ENCODE results near the gene RALGDS.

The RALGDS gene

DNA sequence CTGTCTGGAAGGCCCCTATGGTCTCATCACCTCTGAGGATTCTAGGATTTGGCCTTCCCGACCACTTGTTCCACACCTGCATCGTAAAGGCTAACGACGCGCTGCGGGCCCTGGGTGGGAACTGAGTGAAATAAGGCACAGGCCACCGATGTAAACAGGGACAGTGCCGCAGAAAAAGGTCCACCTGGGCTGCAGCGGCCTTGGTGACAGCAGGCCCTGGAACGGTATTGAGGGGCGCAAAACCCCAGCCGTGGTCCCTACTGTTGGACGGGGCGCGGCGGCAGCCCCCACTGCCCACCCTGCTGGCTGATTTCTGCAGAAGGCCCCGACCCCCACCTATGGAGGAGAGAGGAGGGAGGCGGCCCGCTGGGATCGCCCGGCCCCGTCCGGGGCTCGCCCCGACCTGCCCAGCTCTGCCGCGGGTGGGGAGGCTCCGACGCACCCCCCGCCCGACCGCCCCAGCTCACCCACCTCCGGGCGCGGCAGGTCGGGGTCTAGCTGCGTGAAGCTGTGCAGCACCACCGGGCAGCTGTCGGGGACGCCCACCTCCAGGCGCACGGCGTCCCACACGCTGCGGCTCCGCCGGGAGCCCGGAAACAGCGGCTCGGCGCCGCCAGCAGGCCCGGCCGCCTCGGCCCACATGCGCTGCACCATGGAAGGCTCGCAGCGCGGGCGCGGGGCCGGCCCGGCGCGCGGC is 391 bp downstream of the RALGDS start:
- DNase-seq (ENCODE audit: low read depth, low spot score) = no peak

GRCh38 chr9:133119846-133120500 is 1.1 kb downstream of the RALGDS start:
- DNase-seq (ENCODE audit: low read depth, low spot score) = no peak

DNA sequence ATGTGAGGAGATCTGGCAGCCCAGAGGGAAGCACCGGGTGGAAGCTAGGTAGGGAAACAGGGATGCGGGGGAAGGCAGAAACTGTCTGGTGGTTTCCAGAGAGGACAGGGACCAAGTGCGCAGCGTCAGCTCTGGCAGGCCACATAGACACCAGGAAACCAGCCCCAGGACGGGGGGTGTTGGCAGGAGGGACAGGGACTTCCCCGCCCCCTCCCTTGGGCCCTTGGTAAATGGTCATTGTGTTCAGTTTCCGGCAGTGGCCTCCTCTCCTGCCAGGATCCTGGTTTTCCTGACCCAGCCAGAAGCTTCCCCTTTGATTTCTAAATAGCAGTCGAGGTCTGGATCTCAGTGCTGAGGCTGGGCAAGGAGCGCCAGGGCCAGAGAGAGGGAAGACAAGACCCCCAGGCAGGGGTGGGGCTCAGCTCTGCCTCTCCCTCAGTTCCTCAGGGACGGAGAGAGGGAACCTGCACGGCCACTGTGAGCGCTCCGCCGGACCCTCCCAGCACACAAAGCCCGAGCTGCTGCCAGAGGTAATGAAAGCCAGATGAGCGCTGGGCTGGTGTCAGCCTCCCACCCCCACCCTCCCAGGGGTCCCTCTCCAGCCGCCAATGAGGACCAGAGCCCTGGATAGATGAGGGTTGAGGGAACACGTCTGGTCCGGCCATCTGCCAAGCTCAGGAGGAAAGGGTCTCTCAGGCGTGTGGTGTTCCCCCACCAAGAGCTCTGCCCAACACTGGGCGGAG is 1.8 kb downstream of the RALGDS start:
- DNase-seq (ENCODE audit: low read depth, low spot score) = no peak

DNA sequence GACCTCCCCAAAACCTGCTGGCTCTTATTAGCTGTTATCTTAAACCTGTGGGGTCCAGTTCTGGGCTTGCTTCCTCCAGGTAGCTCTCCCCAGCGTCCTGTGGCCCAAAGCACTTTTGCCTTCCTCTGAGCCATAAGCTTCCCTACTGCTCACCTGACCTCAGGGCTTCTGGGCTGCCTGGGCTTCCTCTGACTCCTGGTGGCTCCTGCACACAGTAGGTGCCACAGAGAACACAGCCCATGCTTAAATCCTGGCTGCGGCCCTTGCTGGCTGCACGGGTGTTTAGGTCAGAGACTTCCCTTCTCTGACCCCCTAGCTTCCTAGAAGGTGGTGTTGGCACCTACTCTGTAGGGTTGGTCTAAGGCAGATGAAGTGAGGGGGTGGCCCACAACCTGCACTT is 2.5 kb downstream of the RALGDS start:
- DNase-seq (ENCODE audit: low read depth, low spot score) = no peak

DNA sequence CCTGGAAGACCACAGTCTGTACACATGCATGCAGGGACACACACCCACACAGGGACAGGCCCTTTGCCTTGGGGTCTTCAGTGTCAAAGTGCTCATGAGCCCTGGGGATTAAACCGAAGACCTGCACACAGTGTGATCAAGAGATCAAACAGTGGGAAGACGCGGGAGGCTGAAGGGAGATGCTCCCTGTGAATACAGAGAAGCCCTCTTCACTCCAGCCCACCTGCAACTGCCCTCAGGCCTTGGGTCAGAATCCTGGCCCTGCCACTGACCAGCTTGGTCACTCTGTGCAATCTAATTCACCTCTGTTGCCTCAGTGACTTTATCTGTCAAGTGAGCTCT is 2.9 kb downstream of the RALGDS start:
- no peak for DNase-seq (ENCODE audit: low read depth, low spot score)

GRCh38 chr9:133117271-133118178 is 3.5 kb downstream of the RALGDS start:
- DNase-seq (ENCODE audit: low read depth, low spot score) = no peak

DNA sequence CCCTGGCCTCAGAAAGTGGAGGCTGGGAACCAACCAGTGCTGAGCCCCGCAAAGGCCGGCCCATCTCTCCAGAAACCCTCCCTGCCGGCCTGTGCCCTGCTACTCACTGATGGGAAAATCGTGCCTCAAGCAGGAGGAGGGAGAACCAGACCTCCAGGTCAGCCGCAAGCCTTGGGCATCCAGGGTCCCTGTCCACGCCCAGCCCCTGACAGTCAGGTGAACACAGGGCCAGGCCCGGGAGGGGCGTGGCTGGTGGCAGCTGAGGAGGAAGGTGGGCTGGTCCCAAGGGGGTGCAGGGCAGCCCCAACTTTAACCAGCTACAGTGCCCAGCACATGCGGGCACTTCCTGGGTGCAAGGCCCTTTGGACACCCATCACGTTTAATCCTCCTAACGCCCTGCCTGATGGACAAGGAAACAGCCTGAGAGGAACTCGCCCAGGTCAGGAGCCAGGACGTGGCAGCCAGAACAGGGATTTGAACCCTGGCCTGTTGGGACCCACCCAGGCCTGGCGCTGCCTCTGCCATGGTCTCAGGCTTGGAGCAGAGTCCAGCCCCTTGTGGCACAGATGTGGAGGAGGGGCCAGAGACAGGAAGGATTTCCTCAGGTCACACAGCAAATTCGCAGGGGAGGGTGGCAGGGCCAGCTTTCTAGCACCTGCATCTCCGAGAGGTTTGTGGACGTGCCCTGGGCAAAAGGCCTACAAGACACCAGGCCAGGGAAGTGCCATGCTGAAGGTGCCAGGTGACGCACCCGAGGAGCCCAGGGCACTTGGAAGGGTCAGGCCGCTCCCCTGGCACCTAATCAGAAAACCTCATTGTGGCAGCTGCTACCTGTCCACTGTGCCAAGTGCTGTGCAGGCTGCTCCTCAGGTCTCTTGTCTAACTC is 4.5 kb downstream of the RALGDS start:
- no peak for DNase-seq (ENCODE audit: low read depth, low spot score)

DNA sequence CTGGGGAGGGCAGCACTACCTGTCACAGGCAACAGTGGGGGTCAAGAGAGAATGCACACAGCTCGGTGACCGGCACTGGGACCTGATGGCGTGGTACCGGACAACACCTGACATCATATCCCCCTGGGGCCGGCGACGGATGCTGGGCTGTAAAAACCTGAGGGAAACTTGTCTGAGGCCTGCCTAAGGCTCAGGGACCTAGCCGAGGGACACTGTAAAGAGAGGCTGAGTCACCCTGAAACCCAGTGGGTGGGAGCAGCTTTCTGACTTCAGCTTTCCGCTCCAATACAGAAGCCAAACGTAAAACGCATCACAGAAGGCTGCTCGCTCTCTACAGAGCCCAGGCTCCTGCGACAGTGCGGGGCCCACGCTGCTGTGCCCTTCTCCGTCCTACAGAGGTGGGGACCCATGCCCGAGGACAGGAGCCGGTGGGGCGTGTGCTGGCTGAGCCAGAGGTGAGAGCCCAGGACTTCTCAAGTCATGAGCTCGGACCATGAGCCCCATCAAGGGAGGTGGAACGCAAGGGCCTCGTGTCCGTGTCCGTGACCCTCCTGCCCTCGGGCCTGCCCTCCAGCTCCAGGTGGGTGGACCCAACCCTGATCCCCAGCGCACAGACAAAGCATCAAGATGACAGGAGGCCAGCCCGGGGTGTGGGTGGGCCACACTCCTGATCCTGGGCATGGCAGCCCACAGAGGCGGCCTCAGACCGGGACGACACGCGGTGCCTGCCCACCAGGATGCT is 5.3 kb downstream of the RALGDS start:
- DNase-seq (ENCODE audit: low read depth, low spot score) = peak; percentile 46

GRCh38 chr9:133114886-133115603 is 6.0 kb downstream of the RALGDS start:
- DNase-seq (ENCODE audit: low read depth, low spot score) = no peak

DNA sequence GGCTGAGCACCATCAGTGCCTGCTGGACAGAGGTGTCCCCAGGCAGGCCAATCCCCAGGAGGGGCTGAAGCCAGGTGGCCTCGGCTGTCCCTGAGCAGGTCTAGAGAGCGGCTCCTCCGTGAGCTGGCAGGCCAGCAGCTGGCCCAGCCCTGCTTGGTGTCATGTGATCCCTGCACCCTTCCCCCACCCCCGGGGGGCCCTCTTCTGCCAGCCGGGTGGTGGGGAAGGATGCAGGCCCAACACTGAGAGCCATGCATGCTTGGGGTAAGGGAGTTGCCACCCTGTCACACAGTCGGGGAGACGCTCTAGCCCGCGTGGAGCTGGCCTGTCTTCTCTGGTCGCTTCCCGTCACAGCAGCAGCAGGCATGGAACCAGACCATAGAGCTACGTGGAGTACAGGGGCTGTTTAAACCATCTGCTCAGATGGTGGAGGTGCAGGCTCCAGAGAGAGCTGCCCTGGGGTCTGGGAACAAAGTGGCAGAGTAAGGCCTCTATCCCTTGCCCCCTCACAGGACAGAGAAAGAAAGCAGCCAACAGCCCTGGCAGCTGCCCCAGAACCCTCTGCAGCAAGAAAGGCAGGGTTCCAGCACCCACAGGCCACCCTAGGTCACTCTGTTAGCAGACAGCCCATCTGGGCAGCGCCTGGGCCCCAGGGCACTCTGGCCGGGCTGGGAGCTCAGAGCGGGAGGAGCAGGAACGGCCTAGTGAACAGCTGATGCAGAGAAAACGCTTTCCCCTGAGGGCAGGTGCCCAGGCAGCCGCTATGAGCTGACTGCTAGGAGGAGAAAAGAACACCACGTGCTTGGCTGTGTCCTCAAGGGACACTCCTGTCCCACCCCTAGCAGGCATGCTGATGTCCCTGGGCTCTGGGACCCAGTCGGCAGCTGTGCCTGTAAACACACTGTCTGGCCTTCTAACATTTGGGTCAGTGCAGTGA is 6.8 kb downstream of the RALGDS start:
- no peak for DNase-seq (ENCODE audit: low read depth, low spot score)

DNA sequence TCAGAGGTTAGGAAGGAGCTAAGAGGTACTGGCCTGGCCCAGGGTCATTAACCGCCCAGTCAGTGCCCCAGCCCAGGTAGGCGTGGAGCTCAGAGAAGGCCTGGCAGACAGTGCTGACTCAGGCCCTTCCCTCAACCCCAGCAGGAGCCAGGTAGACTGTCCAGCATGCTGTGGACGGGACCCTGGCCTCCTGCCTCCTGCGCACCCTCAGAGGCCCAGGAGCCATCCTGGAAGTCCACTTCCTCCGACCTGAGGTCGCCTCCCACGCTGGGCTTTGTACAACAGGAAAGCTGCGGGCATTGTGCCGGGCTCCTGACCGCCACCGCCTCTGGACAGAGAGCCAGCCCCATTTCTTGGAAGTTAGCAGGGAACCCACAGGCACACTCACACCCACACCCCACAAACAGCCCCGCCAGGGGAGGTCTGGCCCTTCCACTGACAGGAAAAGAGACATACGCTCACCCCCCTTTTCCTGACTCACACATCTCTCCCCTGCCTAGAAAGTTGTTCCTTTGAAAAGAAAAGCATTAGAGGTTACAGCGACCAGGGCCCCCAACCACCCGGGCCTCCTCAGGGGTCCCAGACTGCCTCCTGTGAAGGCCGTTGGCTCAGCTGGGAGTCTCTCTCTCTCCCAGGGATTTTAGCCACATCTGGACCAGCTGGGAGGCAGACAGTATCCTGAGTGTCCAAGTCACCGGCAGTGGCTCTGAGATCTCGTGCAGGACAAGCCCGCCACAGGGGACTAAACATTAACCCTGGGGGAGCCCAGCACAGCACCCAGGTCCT is 7.7 kb downstream of the RALGDS start:
- no peak for DNase-seq (ENCODE audit: low read depth, low spot score)

DNA sequence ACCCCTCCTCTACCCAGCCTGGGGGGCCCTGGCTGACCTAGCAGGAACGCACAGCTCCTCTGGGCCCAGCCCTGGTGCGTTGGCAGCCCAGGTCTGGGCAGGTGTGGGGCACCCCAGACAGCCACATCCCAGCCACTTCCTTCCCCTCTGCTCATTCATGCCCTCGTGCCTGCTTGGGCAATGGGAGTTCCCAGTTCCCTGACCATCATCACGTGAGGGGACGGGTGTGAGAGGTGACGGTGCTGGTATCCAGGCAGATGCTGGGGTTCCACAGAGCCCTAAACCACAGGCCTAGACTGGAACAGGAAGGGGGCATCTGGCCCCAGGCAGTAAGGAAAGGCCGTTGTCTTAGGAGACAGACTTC is 8.4 kb downstream of the RALGDS start:
- DNase-seq (ENCODE audit: low read depth, low spot score) = no peak

- DNase-seq (ENCODE audit: low read depth, low spot score) = no peak
These were observed 9.0 kb downstream of the RALGDS start for GRCh38 chr9:133111808-133112662.

- no peak for DNase-seq (ENCODE audit: low read depth, low spot score)
These were observed 10.9 kb downstream of the RALGDS start for GRCh38 chr9:133109931-133110650.

GRCh38 chr9:133108794-133109641 is 12.0 kb downstream of the RALGDS start:
- no peak for DNase-seq (ENCODE audit: low read depth, low spot score)

All from activated CD4-positive, CD25-positive, alpha-beta regulatory T cell treated with anti-CD3 and anti-CD28 coated beads, Interleukin-2, amount 50 U/mL, for 16 hours (primary cell).